Measurements from ENCODE around the gene TRAF5. TPM values are rescaled to one million over a fixed set of nuclear protein-coding genes. Genes with fewer than 3 reads are reported as not detected.

Gene TRAF5
- total and polyA plus RNA-seq, 4 donors = 8.9 to 31.0 (median 17.2) TPM

DNA sequence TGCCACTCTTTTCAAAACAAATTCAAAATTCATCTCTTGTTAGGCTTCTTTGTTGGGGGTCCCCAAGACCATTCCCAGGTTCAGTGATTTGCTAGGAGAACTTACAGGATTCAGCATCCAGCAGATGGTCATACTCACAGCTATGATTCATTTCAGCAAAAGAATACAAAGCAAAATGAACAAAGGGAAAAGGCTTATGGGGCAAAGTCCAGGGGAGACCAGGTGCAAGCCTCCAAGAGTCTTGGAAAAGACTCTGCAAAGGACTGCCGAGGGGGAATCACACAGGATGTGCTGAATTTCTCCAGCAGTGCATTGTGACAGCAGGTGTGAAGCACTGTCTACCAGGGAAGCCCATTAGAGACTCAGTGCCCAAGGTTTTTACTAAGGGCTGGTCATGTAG, 7.3 kb downstream of the TRAF5 start:
- no peak overlapping the region for H3K27ac ChIP-seq (ENCODE audit: low read depth, low read length)
- WGBS (ENCODE audit: insufficient coverage) = 93% methylated on average over 1 of the region's 1 CpG
- H3K4me3 ChIP-seq (ENCODE audit: low read depth, low read length) = no peak overlapping the region
- DNase-seq (ENCODE audit: low read depth in 4 of 6, low spot score in 6 of 6) = no peak
- H3K27me3 ChIP-seq (ENCODE audit: control insufficient read depth, insufficient read depth, low read length) = no peaks in the 10 kb centered on the region
- H3K4me1 ChIP-seq (ENCODE audit: control insufficient read depth, insufficient read depth, low read length) = peaks cover 9% of the 10 kb centered on the region
- H3K9me3 ChIP-seq (ENCODE audit: control insufficient read depth, insufficient read depth, low read length) = no peaks in the 10 kb centered on the region
- H3K36me3 ChIP-seq (ENCODE audit: control insufficient read depth, insufficient read depth, low read length) = no peaks in the 10 kb centered on the region

DNA sequence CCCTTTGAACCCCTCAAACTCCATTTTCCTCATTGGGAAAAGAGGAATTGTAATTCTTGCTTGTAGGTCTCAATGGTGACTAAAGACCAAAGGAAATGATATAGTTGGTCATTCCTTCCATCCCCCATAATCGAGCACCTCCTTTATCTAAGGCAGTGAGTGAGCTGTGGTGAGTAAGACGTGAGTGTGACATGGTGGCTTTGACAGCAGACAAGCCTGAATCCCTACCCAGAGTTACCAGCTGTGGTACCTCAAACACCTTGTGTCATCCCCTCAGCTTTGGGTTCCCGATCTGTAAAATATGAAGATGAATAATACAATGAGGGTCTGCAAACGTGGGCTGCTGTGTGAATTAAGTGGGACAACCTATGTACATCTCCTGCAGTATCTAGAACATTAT, 8.4 kb downstream of the TRAF5 start:
- Histone ChIP-seq H3K9me3 (ENCODE audit: control insufficient read depth, insufficient read depth, low read length) (no peaks in the 10 kb centered on the region), H3K27ac (ENCODE audit: low read depth, low read length) (no peak overlapping the region), H3K27me3 (ENCODE audit: control insufficient read depth, insufficient read depth, low read length) (no peaks in the 10 kb centered on the region), H3K36me3 (ENCODE audit: control insufficient read depth, insufficient read depth, low read length) (no peaks in the 10 kb centered on the region), H3K4me3 (ENCODE audit: low read depth, low read length) (no peak overlapping the region), H3K4me1 (ENCODE audit: control insufficient read depth, insufficient read depth, low read length) (peaks cover 12% of the 10 kb centered on the region)
- DNase-seq (ENCODE audit: low read depth in 4 of 6, low spot score in 6 of 6) = no peak
- 86% methylated on average over 1 of the region's 4 CpGs for WGBS (ENCODE audit: insufficient coverage)

DNA sequence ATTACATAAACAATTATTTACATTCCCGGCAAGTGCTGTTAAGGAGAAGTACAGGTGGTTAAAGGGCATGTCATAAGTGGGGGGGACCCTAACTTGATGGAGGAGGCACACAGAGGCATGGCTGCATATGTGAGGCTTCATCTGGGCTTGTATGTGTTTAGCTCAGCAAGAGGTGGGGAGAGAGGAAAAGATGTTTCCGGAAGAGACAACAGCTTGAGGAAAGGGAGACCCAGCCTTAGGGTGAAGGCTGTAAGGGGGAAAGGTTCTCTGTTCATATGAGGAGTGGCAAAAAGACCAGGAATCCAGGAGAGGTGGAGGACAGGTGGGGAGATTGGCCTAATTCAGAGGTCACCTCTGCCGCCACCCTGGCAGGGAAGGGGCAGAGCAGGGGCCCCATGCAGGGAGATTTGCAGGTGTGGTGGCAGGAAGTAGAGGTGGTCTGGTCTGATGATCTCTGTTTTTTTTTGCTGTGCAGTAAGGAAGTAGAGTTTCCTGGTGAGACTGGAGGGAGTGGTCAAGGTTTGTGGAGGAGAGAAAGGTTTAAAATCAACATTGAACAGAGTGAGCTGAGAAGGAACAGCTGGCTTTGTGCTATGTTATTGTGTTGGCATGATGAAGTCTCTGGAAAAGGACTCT, 9.0 kb downstream of the TRAF5 start:
- Histone ChIP-seq H3K36me3 (ENCODE audit: control insufficient read depth, insufficient read depth, low read length) (no peaks in the 10 kb centered on the region), H3K9me3 (ENCODE audit: control insufficient read depth, insufficient read depth, low read length) (no peaks in the 10 kb centered on the region), H3K4me3 (ENCODE audit: low read depth, low read length) (no peak overlapping the region), H3K27ac (ENCODE audit: low read depth, low read length) (no peak overlapping the region), H3K27me3 (ENCODE audit: control insufficient read depth, insufficient read depth, low read length) (no peaks in the 10 kb centered on the region), H3K4me1 (ENCODE audit: control insufficient read depth, insufficient read depth, low read length) (peaks cover 12% of the 10 kb centered on the region)
- DNase-seq (ENCODE audit: low read depth in 4 of 6, low spot score in 6 of 6) = no peak
- 93% methylated on average over 3 of the region's 3 CpGs for WGBS (ENCODE audit: insufficient coverage)

DNA sequence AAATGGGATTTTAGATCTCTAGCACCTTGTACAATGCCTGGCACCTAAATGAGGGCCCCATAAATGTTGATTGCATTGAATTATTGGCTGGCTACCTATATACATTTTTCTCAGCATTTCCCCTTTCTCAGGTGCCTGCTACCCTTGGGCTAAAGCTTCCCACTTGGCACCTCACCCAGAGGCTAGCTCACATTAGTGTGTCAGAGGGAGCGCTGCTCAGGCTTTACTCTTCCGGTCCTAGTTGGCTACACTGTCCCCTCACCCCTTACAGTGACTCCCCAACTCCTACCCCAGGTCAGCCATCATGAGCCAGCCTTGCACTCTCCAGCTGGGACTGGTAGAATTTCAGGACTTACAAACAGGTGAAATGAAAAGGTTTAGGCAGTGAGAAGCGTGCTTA, 9.5 kb downstream of the TRAF5 start:
- DNase-seq (ENCODE audit: low read depth in 4 of 6, low spot score in 6 of 6) = no peak

DNA sequence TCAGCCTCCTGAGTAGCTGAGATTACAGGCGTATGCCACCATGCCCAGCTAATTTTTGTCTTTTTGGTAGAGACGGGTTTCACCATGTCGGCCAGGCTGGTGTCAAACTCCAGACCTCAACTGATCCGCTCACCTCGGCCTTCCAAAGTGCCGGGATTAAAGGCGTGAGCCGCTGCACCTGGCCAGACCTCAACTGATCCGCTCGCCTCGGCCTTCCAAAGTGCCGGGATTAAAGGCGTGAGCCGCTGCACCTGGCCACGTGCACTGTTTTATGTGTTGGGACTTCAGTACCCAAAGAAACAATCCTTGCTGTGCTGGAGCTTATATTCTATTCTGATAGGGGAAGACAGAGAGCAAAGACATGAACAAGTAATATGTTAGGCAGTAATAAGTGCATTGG, 10.1 kb downstream of the TRAF5 start:
- Histone ChIP-seq H3K4me1 (ENCODE audit: control insufficient read depth, insufficient read depth, low read length) (peaks cover 11% of the 10 kb centered on the region), H3K27ac (ENCODE audit: low read depth, low read length) (no peak overlapping the region), H3K4me3 (ENCODE audit: low read depth, low read length) (no peak overlapping the region), H3K36me3 (ENCODE audit: control insufficient read depth, insufficient read depth, low read length) (no peaks in the 10 kb centered on the region), H3K27me3 (ENCODE audit: control insufficient read depth, insufficient read depth, low read length) (no peaks in the 10 kb centered on the region), H3K9me3 (ENCODE audit: control insufficient read depth, insufficient read depth, low read length) (no peaks in the 10 kb centered on the region)
- no peak for DNase-seq (ENCODE audit: low read depth in 4 of 6, low spot score in 6 of 6)
- 99% methylated on average over 15 of the region's 15 CpGs for WGBS (ENCODE audit: insufficient coverage)

More for the DNA sequence above, 9.5 kb downstream of the TRAF5 start:
- H3K4me3 ChIP-seq (ENCODE audit: low read depth, low read length) = no peak overlapping the region
- WGBS (ENCODE audit: insufficient coverage) = 100% methylated on average over 1 of the region's 3 CpGs
- no peak overlapping the region for H3K27ac ChIP-seq (ENCODE audit: low read depth, low read length)
- H3K27me3 ChIP-seq (ENCODE audit: control insufficient read depth, insufficient read depth, low read length) = no peaks in the 10 kb centered on the region
- no peaks in the 10 kb centered on the region for H3K9me3 ChIP-seq (ENCODE audit: control insufficient read depth, insufficient read depth, low read length)
- H3K4me1 ChIP-seq (ENCODE audit: control insufficient read depth, insufficient read depth, low read length) = peaks cover 12% of the 10 kb centered on the region
- no peaks in the 10 kb centered on the region for H3K36me3 ChIP-seq (ENCODE audit: control insufficient read depth, insufficient read depth, low read length)

DNA sequence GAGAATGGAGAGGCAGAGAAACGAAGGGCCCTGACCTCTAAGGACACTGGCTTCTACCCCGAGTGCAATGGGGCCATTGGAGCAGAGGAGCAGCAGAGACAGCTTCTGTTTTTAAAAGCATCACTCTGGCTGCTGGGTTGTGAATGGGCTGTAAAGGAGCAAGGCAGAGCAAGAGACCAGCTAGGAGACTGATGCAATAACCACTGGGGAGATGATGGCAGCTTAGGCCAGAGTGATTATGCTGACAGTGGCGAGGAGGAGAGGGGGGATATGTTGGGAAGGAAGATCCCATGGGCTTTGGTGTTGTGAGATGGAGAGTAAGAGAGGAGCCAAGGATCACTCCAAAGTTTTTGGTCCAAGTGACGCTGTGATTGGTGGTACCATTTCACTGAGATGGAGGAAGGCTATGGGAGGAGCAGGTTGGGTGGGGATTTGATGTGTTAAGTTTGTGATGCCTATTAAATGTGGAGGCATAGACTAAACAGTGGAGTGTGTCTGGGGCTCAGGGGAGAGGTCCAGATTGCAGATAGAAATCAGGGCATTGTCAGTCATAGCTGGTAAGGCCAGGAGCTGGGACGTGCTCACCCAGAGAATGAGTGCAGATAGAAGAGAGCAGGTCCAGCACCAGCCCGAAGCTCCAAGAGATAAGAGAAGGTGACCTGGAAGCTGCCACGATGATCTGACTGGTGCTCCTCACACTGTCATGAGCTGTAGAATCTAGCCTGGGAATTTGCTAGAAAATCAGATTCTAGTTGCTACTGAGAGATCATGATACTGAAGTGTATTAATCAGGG, 11.0 kb downstream of the TRAF5 start:
- no peaks in the 10 kb centered on the region for H3K9me3 ChIP-seq (ENCODE audit: control insufficient read depth, insufficient read depth, low read length)
- no peak for DNase-seq (ENCODE audit: low read depth in 4 of 6, low spot score in 6 of 6)
- H3K36me3 ChIP-seq (ENCODE audit: control insufficient read depth, insufficient read depth, low read length) = no peaks in the 10 kb centered on the region
- WGBS (ENCODE audit: insufficient coverage) = 88% methylated on average over 7 of the region's 7 CpGs
- no peak overlapping the region for H3K27ac ChIP-seq (ENCODE audit: low read depth, low read length)
- peaks cover 5% of the 10 kb centered on the region for H3K4me1 ChIP-seq (ENCODE audit: control insufficient read depth, insufficient read depth, low read length)
- no peaks in the 10 kb centered on the region for H3K27me3 ChIP-seq (ENCODE audit: control insufficient read depth, insufficient read depth, low read length)
- H3K4me3 ChIP-seq (ENCODE audit: low read depth, low read length) = no peak overlapping the region

DNA sequence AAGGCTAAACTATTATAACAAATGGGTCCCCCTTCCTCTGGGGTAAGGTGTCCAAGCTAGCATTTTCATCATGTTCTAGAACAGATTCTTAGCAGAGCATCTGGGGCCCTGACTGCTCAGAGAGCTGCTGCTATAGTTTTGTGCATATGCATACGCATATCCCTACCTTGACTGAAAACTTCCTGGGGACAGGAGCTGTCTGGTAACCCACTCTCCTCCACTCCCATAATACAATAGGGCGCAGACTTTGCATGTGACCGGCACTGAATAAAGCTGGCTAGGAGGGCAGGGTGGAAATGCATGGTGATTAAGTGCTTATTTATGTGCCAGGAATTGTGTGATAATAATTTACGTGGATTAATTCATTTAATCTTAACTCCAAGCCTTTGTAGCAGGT, 11.6 kb downstream of the TRAF5 start:
- Histone ChIP-seq H3K4me1 (ENCODE audit: control insufficient read depth, insufficient read depth, low read length) (peaks cover 5% of the 10 kb centered on the region), H3K36me3 (ENCODE audit: control insufficient read depth, insufficient read depth, low read length) (no peaks in the 10 kb centered on the region), H3K4me3 (ENCODE audit: low read depth, low read length) (no peak overlapping the region), H3K27ac (ENCODE audit: low read depth, low read length) (no peak overlapping the region), H3K27me3 (ENCODE audit: control insufficient read depth, insufficient read depth, low read length) (no peaks in the 10 kb centered on the region), H3K9me3 (ENCODE audit: control insufficient read depth, insufficient read depth, low read length) (no peaks in the 10 kb centered on the region)
- WGBS (ENCODE audit: insufficient coverage) = 100% methylated on average over 1 of the region's 4 CpGs
- DNase-seq (ENCODE audit: low read depth in 4 of 6, low spot score in 6 of 6) = no peak

DNA sequence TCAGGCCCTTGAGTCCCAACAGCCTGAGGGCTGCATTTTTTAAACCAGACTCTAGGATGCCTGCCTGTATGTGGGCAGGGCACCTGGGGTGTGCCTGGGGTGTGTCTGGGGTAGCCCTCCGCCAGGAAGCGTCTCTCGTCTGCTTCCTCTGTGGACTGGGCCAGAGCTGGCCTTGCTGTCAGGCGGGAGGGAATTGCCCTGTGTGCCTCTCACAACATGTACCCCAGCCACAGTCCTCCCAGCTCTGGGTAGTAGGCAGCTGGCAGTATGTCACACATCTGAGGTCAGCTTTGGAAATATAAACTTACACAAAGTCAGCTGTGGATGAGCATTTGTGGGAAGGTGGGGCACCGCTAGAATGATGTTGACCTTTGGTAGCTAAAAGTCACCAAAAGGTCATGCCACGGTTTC, 13.0 kb downstream of the TRAF5 start:
- no peak for DNase-seq (ENCODE audit: low read depth in 4 of 6, low spot score in 6 of 6)
- H3K4me1 ChIP-seq (ENCODE audit: control insufficient read depth, insufficient read depth, low read length) = peaks cover 5% of the 10 kb centered on the region
- H3K27ac ChIP-seq (ENCODE audit: low read depth, low read length) = no peak overlapping the region
- 90% methylated on average over 5 of the region's 6 CpGs for WGBS (ENCODE audit: insufficient coverage)
- H3K27me3 ChIP-seq (ENCODE audit: control insufficient read depth, insufficient read depth, low read length) = no peaks in the 10 kb centered on the region
- H3K9me3 ChIP-seq (ENCODE audit: control insufficient read depth, insufficient read depth, low read length) = no peaks in the 10 kb centered on the region
- H3K4me3 ChIP-seq (ENCODE audit: low read depth, low read length) = no peak overlapping the region
- no peaks in the 10 kb centered on the region for H3K36me3 ChIP-seq (ENCODE audit: control insufficient read depth, insufficient read depth, low read length)

DNA sequence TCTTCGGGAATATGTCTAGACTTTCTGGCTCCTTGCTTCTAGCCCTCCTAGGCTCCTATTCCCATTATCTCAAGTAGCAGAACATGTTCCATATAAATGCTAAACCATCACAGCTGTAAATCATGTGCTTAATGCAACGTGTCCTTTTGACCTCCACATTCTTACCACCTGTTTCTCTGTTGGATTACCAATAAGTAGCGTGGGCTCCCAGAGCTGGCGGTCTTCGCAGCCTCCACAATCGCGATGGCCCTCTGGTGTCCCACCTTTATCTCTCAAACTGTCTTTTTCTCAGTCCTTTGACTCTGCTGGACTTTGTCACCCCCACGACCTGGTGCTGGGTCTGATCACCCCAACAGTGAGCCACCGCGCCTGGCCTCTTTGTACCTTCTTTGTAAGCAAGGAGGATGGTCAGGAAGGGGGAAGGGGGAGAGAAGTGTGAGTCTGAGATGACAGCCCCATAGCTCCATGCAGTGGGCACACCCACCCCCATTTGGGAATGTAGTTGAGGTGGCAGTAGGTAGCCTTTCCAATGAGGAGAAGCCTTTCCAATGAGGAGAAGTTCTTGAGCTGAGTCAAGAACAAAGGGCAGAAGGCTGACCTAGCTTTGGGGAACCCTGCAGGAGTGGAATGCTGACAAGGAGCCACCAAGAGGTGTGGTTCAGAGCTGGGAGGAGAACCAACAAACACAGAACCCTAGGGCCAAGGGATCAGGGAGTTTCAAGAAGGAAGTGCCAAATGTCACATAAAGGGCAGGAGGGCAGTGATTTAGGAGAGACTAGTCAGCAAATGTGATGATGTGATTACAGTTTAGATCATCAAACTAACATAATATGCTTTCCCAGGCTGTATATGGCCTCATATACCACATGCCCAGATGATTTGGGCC, 14.2 kb downstream of the TRAF5 start:
- Histone ChIP-seq H3K27me3 (ENCODE audit: control insufficient read depth, insufficient read depth, low read length) (no peaks in the 10 kb centered on the region), H3K4me3 (ENCODE audit: low read depth, low read length) (no peak overlapping the region), H3K36me3 (ENCODE audit: control insufficient read depth, insufficient read depth, low read length) (no peaks in the 10 kb centered on the region), H3K27ac (ENCODE audit: low read depth, low read length) (no peak overlapping the region), H3K9me3 (ENCODE audit: control insufficient read depth, insufficient read depth, low read length) (no peaks in the 10 kb centered on the region), H3K4me1 (ENCODE audit: control insufficient read depth, insufficient read depth, low read length) (peaks cover 3% of the 10 kb centered on the region)
- WGBS (ENCODE audit: insufficient coverage) = 96% methylated on average over 9 of the region's 10 CpGs
- DNase-seq (ENCODE audit: low read depth in 4 of 6, low spot score in 6 of 6) = no peak
